ENCODE measurements around the gene RASGEF1B. TPM values are rescaled to one million over a fixed set of nuclear protein-coding genes. Genes with fewer than 3 reads are reported as not detected.

Gene RASGEF1B
- total RNA-seq, 1 donor from 2014 or later = 43.7 TPM

DNA sequence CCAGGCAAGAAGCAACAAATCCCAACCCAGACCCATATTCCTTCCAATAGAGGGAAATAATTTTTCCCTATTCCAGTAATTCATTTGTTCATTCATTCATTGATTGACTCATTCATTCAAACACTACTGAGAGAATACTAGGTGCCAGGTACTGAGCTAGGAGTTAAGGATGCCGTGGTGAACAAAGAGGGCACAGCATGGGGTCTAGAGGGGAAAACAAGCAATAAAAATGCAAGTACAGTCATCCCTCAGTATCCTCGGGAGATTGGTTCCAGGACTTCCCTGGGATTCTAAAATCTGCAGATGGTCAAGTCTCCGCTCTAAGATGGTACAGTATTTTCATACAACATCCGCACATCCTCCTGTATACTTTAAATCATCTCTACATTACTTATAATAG, 18.7 kb downstream of the RASGEF1B start:
- CTCF ChIA-PET = interaction anchor here (1.1 to 2.8 kb wide), 4 partner anchors 13 to 391 kb away, joined by 3 to 13 read pairs (median 4); no protein-coding TSS in a partner anchor
- no peaks in the 10 kb centered on the region for H3K9me3 Mint-ChIP-seq
- TF ChIP-seq, protein P1, sequence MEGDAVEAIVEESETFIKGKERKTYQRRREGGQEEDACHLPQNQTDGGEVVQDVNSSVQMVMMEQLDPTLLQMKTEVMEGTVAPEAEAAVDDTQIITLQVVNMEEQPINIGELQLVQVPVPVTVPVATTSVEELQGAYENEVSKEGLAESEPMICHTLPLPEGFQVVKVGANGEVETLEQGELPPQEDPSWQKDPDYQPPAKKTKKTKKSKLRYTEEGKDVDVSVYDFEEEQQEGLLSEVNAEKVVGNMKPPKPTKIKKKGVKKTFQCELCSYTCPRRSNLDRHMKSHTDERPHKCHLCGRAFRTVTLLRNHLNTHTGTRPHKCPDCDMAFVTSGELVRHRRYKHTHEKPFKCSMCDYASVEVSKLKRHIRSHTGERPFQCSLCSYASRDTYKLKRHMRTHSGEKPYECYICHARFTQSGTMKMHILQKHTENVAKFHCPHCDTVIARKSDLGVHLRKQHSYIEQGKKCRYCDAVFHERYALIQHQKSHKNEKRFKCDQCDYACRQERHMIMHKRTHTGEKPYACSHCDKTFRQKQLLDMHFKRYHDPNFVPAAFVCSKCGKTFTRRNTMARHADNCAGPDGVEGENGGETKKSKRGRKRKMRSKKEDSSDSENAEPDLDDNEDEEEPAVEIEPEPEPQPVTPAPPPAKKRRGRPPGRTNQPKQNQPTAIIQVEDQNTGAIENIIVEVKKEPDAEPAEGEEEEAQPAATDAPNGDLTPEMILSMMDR (IDR thresholded peaks at IDR 0.05) = no peak
- intact Hi-C loops (cut with micrococcal nuclease) = no loop called here
- POLR2A ChIA-PET = interaction anchor here (1.7 kb wide), 1 partner anchor 19 kb away, joined by 5 read pairs; the partner anchor contains the start of gene RASGEF1B
- H3K4me1 Mint-ChIP-seq = peaks cover 48% of the 10 kb centered on the region
- no peak overlapping the region for H3K4me3 Mint-ChIP-seq
- H3K27me3 Mint-ChIP-seq = no peaks in the 10 kb centered on the region
- DNase-seq (no peak), ATAC-seq (ENCODE audit: low read depth) (no peak)
- H3K27ac Mint-ChIP-seq = peak overlapping the region; percentile 64
- H3K36me3 Mint-ChIP-seq (ENCODE audit: low read depth) = peaks cover 94% of the 10 kb centered on the region

DNA sequence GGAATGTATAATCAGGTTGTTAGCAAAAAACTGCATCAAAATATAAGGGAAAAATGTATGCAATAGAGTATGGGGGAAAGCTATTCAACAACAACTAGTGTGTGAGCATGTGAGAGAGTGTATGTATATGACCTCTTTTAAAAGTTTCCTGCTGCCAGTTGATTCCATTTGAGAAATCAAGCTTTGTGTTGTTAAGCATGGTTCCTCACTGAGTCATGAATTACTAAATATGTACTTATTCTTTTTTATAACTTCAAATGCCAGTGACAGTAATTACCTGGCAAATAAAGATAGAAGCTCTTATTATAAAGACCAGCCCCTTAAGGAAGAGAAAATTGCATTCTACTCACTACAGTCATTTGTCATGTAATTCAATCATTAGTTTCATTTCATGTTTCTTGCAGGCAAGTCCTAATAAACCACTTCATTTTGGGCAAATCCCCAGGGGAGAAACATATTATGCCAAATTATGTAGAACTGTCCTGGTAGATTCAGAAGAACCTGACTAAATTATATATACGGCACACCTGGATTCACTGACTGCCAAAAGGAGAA, 19.2 kb downstream of the RASGEF1B start:
- H3K4me3 Mint-ChIP-seq = no peak overlapping the region
- H3K4me1 Mint-ChIP-seq = peaks cover 46% of the 10 kb centered on the region
- H3K36me3 Mint-ChIP-seq (ENCODE audit: low read depth) = peaks cover 94% of the 10 kb centered on the region
- intact Hi-C loops (cut with micrococcal nuclease) = no loop called here
- ChIA-PET CTCF (interaction anchor here (1.1 to 2.8 kb wide), 4 partner anchors 13 to 391 kb away, joined by 3 to 13 read pairs (median 4); no protein-coding TSS in a partner anchor), POLR2A (interaction anchor here (1.7 kb wide), 1 partner anchor 20 kb away, joined by 5 read pairs; the partner anchor contains the start of gene RASGEF1B)
- no peak for DNase-seq
- H3K27me3 Mint-ChIP-seq = no peaks in the 10 kb centered on the region
- no peaks in the 10 kb centered on the region for H3K9me3 Mint-ChIP-seq
- TF ChIP-seq, protein P1 (IDR thresholded peaks at IDR 0.05) = no peak
- no peak for ATAC-seq (ENCODE audit: low read depth)
- H3K27ac Mint-ChIP-seq = peak overlapping the region; percentile 64

DNA sequence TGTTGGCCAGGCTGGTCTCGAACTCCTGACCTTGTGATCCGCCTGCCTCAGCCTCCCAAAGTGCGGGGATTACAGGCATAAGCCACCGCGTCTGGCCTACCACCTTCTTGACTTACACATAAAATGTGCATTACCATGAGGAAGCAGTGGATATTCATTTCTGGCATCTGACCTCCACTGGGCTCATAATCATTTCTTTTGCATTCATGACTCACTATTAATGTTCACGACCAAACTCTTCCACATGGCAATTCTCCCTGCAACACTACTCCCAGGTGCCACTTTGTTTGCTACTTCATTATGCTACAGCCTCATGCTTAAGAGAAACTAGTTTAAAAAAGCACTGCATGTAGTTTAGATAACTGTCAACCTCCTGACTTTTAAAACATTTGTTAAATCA, 22.7 kb downstream of the RASGEF1B start:
- no peak overlapping the region for H3K27ac Mint-ChIP-seq

GRCh38 chr4:81447566-81448229, 24.0 kb downstream of the RASGEF1B start:
- no peaks in the 10 kb centered on the region for H3K27me3 Mint-ChIP-seq
- intact Hi-C loops (cut with micrococcal nuclease) = no loop called here
- H3K36me3 Mint-ChIP-seq (ENCODE audit: low read depth) = peaks cover 97% of the 10 kb centered on the region
- H3K4me1 Mint-ChIP-seq = peaks cover 5% of the 10 kb centered on the region
- no peak overlapping the region for H3K27ac Mint-ChIP-seq
- ChIA-PET CTCF (interaction anchor here (1.3 kb wide), 1 partner anchor 19 kb away, joined by 3 read pairs; no protein-coding TSS in a partner anchor), POLR2A (no interaction called here)
- TF ChIP-seq, protein P1 (IDR thresholded peaks at IDR 0.05) = no peak
- DNase-seq (no peak), ATAC-seq (ENCODE audit: low read depth) (no peak)
- no peak overlapping the region for H3K4me3 Mint-ChIP-seq
- no peaks in the 10 kb centered on the region for H3K9me3 Mint-ChIP-seq

More for the DNA sequence above, 22.7 kb downstream of the RASGEF1B start:
- no peak for ATAC-seq (ENCODE audit: low read depth)
- intact Hi-C loops (cut with micrococcal nuclease) = no loop called here
- H3K36me3 Mint-ChIP-seq (ENCODE audit: low read depth) = peaks cover 97% of the 10 kb centered on the region
- POLR2A ChIA-PET = no interaction called here
- no peaks in the 10 kb centered on the region for H3K27me3 Mint-ChIP-seq
- no peak for DNase-seq
- H3K4me1 Mint-ChIP-seq = peaks cover 18% of the 10 kb centered on the region
- no peaks in the 10 kb centered on the region for H3K9me3 Mint-ChIP-seq
- TF ChIP-seq, protein P1 (IDR thresholded peaks at IDR 0.05) = no peak
- CTCF ChIA-PET = no interaction called here
- no peak overlapping the region for H3K4me3 Mint-ChIP-seq

- TF ChIP-seq, protein P1 (IDR thresholded peaks at IDR 0.05) = no peak
- ChIA-PET CTCF (no interaction called here), POLR2A (no interaction called here)
- DNase-seq (no peak), ATAC-seq (ENCODE audit: low read depth) (no peak)
- intact Hi-C loops (cut with micrococcal nuclease) = no loop called here
- H3K36me3 Mint-ChIP-seq (ENCODE audit: low read depth) = peaks cover 96% of the 10 kb centered on the region
- no peaks in the 10 kb centered on the region for H3K9me3 Mint-ChIP-seq
- H3K27me3 Mint-ChIP-seq = no peaks in the 10 kb centered on the region
- no peak overlapping the region for H3K4me3 Mint-ChIP-seq
- H3K4me1 Mint-ChIP-seq = no peaks in the 10 kb centered on the region
- H3K27ac Mint-ChIP-seq = no peak overlapping the region
Observed at GRCh38 chr4:81446634-81447033, 25.1 kb downstream of the RASGEF1B start.
